ENCODE data around the gene TNFRSF12A.
A peak's percentile ranks its signal among the peaks of the same experiment; 100 is the strongest.

Gene TNFRSF12A

DNA sequence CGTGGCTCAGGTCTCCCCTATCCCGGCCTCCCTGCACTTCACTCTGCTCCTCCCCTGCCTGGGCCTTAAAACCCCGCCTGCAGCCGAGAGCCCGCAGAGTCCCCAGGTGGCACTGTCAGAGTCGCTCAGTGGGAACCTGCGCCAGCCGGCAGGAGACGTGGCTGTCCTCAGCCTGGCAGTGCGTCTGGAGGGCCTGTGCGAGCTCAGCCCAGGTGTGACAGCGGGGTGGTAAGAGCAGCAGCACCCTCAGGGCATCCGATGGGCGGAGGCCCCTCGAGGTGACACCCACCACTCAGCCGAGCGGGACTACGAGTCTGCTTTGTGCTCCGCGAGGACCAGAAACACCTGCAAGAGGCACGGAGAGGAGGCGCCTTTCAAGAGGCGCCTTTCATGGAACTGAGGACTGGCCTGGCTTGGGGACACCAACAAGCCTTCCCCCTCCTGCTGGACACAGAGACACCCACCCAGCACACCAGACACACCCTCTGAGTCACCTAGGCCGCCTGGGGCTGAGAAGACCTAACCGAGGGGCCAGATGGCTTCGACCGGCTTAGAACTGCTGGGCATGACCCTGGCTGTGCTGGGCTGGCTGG lies 7.2 kb upstream of the TNFRSF12A start, which contains the start of gene CLDN9:
Gene CLDN9, plus strand, starts transcription at position 96 of the 593 bp plus-strand sequence. Its CDS starts 440 bp downstream, at position 536.
- peak; percentile 77 to 94 for DNase-seq

DNA sequence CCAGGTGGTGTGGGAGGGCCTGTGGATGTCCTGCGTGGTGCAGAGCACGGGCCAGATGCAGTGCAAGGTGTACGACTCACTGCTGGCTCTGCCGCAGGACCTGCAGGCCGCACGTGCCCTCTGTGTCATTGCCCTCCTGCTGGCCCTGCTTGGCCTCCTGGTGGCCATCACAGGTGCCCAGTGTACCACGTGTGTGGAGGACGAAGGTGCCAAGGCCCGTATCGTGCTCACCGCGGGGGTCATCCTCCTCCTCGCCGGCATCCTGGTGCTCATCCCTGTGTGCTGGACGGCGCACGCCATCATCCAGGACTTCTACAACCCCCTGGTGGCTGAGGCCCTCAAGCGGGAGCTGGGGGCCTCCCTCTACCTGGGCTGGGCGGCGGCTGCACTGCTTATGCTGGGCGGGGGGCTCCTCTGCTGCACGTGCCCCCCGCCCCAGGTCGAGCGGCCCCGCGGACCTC lies 6.6 kb upstream of the TNFRSF12A start:
- DNase-seq = no peak

DNA sequence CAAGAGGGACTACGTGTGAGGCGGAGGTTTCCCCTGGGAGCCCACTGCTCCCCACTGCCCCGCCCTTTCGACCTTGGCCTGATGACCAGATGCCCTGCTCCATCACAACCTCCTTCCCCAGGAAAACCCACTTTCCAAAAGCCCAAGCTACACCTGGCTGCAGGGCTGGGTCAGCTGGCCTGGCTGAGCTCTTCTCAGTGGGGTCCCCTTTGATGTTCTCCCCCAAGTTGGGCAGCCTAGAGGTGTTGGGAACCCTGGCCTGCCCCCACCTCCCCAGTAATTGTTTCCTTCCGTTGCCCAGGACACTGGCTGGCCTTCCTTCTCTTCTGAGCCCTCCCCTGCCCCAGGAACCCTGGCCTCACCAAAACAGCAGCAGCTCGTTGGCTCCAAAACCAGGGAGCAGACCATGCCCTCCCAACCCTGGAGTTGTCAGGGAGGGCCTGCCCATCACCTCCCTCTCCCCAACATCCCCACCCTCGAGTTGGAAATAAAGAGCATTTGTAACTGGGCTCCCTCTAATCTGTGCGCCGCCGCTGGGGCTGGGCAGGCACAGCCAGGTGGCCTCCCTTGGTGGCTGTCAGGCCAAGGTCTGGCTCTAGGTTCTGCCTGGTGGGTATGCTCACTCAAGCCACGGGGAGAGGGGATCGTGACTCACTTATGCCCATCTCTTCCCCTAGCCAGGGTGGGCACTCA lies 6.0 kb upstream of the TNFRSF12A start:
- DNase-seq = no peak

DNA sequence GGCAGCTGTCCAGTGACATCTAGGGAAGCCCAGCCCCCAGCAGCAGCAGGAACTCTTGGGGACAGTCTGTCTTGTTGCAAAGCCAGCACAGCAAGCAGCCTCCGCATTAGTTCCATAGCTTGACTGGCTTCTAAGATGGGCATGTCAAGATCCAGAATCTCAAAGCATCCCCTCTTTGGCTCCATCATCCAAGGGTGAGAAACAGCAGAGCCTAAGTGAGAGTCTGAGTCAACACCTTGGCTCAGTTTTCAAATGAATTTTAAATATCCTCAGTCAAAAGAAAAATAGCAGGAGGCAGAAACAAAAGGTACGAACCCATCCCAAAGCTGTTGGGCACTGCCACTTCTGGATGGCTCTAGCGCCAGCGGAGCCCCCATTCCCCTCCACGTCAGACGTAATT lies 5.2 kb upstream of the TNFRSF12A start:
- DNase-seq = no peak

DNA sequence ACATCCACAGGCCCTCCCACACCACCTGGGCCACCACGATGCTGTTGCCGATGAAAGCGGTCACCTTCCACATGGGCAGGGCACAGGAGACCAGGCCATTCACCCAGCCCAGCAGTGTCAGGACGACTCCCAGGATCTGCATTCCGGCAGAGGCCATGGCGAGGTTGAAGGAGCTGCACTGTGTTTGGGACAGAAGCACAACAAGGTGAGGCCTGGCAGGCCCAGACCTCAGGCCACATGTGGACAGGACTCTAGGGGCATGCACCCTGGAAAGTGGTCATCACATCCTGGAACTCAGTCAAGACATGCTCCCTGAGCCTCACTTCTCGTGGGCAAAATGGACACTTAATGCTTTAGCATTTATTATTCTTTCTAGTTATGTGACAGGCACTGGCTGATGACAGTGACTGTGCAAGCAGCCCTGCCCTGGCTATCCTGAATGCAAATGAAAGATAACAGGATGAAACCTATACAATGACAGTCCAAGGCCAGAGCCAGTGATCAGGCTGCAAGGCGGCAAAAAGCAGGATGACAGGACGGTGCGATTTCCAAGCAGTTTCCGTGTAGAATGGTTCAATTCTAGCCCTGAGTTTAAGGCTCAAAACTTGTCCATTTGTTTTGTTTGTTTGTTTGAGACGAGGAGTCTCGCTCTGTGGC lies 4.2 kb upstream of the TNFRSF12A start:
- DNase-seq = no peak

DNA sequence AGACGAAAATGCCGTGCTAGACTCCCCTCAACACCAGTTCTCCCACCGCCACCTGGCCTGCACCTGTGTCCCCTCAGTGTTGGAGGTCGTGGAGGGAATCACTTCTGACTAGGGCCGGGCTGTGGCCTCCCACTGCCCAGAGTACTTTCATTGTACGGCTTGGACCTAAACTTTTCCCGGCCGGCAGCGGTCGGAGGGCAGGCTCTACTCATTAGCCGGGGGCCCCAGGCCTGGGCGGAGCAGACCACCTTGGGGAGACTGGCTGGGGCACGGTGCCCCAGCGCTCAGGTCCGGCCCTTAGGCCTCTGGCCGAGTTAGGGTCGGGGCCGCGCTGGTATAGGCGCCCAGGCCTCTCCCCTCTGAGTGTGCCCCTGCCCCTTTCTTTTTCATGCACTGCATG lies 2.8 kb upstream of the TNFRSF12A start:
- no peak for DNase-seq

DNA sequence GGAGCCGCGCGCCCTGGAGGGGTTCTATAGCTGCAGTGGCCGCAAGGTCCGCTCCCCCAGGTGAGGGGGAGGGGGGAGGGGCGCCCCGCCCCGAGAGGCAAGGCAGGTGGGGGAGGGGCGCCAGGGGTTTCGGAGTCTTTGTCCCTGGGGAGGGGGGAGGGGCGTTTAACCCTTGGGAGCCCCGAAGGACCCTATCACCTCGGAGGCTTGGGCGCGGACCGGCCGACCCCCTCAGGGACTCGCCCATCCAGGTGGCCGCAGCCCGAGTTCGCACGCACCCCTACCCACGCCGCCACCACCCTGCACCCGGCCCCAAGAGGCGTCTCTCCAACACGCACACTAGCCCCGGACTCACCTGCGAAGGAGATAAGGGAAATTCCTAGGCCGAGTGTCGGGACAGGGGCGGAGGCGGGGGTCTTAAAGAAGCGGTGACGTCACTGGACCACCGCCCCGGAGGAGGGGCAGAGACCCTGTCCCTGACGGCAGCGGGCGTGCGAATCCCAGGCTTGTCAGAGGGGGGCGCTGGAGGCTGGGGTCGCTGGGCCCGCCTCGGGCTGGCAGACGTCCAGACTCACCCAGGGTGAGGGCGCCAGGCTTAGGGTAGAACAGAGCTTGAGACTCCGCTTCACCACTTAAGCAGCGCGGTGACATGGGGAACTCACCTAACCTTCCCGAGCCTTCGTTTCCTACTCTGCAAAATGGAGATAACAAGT lies 2.2 kb upstream of the TNFRSF12A start, which contains the start of gene CLDN6:
Gene CLDN6, minus strand, starts transcription at position 390 of the 713 bp plus-strand sequence. CDS start 2,162 bp downstream, outside the sequence.
- no peak for DNase-seq

DNA sequence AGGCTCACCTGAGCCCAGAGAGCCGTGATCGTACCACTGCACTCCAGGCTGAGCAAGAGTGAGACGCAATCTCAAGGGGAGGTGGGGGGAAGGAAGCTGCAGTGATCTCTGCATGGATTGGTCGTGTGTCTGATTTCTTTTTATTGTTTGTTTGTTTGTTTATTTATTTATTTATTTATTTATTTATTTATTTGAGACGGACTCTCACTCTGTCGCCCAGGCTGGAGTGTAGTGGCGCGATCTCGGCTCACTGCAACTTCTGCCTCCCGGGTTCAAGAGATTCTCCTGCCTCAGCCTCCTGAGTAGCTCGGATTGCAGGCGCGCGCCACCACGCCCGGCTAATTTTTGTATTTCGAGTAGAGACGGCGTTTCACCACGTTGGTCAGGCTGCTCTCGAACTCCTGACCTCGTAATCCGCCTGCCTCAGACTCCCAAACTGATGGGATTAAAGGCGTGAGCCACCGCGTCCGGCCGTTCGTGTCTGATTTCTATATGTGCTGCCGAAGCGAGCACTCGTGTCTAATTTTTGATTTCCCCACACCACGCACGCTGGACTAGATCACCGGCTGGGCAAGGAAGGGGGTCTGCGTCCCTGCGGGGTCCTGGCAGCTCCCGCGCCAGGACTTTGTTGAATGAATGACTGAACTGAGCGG lies 448 bp upstream of the TNFRSF12A start:
- DNase-seq = no peak

DNA sequence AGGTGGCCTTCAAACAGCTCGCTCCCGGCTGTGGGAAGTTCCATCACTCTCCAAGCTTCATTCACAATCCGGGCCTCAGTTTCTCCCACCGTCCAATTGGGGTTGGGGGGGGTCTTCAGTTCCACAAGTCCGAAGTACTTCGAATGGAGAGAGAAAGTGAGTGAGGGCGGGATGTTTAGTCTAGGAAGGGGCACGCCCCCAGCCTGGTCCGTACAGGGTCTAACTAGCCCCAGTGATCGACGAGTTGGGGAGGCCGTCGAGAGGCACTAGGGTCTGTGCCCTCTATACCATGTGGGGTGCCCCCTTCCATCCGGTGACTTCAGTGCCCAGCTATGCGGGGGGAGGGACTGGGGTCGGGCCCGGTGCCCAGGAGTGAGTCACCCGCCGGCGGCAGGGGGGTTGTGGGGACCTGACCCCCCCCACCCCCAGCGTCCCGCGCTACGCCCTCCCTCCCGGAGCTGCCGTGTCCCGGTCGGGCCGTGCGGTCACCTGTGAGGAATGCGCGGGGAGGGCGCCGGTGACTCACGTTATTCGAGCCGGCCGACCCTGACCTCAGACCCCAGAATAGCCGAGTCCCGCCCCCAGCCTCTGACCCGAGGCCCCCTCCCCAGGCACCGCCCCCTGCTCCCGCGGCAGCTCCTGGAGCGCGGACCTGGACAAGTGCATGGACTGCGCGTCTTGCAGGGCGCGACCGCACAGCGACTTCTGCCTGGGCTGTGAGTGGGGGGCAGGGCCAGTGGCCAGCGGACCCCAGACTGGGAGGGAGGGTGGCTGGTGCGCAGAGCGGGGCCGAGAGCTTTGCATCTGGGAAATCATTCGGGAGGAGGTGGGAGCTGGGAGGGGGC lies 658 bp downstream of the TNFRSF12A start:
- DNase-seq = no peak

DNA sequence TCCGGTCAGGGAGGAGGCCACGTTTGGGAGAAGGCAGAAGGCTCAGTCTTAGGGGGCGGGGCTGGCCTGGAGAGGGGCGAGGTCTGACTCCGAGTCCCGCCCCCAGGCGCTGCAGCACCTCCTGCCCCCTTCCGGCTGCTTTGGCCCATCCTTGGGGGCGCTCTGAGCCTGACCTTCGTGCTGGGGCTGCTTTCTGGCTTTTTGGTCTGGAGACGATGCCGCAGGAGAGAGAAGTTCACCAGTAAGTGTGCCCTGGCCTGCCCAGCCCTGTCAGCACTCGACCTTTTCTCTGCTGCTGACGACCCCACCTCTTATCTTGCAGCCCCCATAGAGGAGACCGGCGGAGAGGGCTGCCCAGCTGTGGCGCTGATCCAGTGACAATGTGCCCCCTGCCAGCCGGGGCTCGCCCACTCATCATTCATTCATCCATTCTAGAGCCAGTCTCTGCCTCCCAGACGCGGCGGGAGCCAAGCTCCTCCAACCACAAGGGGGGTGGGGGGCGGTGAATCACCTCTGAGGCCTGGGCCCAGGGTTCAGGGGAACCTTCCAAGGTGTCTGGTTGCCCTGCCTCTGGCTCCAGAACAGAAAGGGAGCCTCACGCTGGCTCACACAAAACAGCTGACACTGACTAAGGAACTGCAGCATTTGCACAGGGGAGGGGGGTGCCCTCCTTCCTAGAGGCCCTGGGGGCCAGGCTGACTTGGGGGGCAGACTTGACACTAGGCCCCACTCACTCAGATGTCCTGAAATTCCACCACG lies 1.5 kb downstream of the TNFRSF12A start:
- peak in 1 of 2 experiments; percentile 73 for DNase-seq

DNA sequence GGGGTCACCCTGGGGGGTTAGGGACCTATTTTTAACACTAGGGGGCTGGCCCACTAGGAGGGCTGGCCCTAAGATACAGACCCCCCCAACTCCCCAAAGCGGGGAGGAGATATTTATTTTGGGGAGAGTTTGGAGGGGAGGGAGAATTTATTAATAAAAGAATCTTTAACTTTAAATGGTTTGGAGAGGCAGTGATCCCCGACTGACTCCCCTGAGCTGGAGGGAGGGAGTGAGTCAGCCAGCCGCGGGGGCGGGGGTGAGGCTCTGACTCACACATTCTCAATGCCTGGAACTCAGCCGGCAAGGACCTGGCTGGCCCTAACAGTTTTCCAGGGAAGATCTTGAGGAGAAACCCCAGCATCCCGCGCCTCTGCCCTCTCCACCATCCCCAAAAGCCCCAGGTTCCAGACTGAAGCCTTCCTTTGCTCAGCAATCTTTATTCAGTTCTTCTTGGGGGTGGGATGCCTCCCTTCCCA lies 2.1 kb downstream of the TNFRSF12A start:
- no peak for DNase-seq

DNA sequence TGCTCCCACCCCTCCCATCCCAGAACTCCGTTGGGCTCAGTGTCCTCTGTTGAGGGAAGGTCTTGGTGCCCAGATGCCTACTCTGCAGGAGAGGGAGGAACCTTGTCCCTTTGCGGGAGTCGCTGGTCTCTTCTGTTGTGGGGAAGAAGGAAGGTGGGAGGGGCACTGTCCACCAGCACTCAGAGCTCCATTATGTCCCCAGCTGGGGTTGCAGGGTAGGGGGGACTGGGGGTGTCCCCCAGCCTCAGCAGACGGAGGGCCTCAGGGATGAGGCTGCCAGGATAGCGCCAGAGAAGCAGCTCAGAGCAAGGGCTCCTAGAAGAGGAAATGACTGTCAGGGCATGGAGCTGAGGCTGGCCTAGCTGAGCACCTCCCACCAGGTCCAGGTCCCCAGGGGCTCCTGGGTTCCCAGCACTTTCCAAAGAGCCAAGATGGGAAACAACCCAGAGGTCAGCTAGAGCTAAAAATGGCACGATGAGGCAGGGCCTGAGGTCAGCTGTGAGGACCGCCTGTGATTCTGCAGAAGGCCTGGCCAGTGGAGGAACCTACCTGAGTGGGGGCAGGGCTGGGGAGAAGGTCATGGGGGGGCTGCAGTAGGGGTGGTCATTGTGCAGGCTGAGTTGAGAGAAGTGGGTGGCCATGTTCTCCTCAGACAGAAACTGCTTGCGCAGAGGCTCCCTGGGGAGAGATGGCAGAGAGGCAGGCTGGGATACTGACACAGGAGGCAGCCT lies 2.7 kb downstream of the TNFRSF12A start:
- no peak for DNase-seq

DNA sequence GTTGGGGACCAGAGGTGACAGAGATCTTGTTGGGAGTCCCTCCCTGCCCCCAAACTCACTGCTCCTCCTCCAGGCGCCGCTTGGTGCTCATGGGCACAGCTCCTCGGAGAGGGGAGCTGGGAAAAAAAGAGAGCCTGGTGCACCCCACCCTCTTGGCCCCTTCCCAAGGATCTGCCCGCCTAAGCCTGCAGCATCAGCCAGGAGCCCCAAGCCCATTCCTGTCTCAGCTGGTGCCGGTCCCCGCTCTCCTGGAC lies 3.2 kb downstream of the TNFRSF12A start:
- no peak for DNase-seq

DNA sequence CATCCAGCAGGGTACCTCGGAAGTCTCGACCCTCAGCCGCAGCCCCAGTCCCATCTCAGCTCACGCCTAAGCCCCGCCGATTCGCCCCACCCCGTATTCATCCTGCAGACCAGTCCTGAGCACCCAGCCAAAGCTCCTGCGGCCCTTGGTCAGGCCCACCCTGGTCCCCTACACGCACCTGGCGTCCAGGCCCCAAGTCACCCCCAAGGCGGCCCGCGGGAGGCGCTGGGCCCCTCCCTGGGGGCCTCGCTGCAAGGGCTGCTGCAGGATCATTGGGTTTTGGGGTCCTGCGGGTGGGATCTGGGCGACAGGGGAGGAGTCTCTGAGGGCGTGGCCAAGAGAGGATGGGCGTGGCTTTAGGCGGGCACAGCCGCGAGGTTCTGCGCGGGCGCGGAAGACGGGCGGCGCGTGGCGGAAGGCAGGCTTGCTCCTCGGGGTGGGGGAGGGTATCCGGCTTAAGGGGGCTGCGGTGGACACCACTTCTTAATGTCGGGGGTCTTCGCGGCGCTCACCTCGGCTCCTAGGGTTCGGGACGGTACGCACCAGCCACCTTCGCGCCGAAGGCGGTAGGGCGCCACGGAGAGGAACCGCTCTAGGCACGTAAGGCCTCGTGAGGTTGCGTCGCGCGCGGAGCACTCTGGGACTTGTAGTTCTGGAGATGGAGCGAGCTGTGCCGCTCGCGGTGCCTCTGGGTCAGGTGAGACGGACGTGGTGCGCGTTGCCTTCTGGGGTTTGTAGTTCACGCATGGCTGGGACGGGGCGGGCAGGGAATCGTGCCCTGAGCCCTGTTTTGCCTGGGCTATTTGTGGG lies 3.7 kb downstream of the TNFRSF12A start, which contains the start of the genes HCFC1R1 and THOC6:
Gene HCFC1R1, minus strand, starts transcription at position 274 of the 810 bp plus-strand sequence. Its CDS starts 1 bp downstream, at position 273.
Gene THOC6, plus strand, starts transcription at position 367 of the 810 bp plus-strand sequence. Its CDS starts 292 bp downstream, at position 659.
- DNase-seq = peak; percentile 95 to 99

DNA sequence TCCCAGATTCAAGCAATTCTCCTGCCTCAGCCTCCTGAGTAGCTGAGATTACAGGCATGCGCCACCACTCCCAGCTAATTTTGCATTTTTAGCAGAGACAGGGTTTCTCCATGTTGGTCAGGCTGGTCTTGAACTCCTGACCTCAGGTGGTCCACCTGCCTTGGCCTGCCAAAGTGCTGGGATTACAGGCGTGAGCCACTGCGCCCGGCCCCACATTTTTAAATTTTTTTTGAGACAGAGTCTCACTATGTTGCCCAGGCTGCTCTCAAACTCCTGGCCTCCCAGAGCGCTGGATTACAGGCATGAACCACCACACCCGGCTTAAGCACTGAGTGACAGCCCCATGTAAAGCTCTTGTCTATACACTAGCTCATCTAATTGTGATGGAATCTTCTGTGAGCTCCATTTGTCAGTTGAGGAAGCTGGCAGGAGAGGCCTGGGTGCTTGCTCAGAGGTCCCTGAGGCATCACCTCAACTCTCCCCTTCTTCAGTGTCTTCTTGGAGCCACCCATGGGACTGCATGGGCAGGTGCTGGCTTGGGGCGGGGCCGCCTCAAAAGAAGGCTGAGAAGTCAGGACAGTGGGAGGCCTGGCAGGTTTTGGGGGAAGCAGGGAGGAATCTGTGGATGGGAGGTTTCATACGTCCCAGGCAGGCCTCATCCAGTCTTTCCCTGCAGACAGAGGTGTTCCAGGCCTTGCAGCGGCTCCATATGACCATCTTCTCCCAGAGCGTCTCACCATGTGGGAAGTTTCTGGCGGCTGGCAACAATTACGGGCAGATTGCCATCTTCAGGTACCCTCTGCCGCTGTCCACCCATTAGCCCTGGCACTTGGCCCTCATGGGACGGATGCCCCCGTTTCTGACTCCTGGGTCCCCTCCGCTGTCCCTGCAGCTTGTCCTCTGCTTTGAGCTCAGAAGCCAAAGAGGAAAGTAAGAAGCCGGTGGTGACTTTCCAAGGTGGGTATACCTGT lies 5.1 kb downstream of the TNFRSF12A start:
- no peak for DNase-seq

DNA sequence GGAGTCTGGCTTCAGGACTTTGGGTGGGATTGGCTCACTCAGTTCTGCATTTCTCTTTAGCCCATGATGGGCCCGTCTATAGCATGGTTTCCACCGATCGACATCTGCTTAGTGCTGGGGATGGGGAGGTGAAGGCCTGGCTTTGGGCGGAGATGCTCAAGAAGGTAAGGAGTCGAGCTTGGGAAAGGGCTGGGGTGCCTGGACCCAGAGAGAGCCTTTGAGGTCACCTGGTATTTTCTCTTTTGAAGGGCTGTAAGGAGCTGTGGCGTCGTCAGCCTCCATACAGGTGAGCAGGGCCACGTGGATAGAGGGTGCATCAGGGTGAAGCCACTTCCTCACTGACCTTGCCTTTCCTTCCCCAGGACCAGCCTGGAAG lies 5.8 kb downstream of the TNFRSF12A start:
- no peak for DNase-seq

DNA sequence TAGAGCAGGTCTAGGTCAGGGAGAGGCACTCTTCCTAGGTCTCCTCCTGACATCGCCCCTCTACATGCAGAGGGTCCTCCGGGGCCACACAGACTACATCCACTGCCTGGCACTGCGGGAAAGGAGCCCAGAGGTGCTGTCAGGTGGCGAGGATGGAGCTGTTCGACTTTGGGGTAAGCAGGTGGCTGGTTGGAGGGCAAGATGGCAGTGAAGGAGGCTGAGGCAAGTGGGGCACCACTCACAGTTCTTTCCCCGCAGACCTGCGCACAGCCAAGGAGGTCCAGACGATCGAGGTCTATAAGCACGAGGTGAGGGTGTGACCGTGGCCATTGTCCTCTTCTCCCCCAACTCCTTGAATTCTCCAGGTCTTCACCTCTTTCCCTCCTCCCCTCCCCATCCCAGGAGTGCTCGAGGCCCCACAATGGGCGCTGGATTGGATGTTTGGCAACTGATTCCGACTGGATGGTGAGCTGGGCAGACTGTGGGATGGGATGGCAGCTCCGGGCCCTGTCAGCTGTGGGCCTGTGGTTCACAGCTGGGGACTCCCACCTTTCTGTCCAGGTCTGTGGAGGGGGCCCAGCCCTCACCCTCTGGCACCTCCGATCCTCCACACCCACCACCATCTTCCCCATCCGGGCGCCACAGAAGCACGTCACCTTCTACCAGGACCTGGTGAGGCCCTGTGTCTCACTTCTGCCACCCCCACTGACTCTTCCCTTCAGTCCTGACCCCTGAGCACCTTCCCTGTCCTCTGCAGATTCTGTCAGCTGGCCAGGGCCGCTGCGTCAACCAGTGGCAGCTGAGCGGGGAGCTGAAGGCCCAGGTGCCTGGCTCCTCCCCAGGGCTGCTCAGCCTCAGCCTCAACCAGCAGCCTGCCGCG lies 6.7 kb downstream of the TNFRSF12A start:
- DNase-seq = no peak

All from NCI-H187 (cell line).